Thyroid gland (tissue), 4 donors: Measurements from ENCODE around the gene RRP1B. TPM values are rescaled to one million over a fixed set of nuclear protein-coding genes. Genes with fewer than 3 reads are reported as not detected.

Experiments
- DNase-seq, 2 donors: peaks; one replicate each; pipeline ENCODE4 v3.0.0-alpha.2; 2019
- H3K27ac ChIP-seq, 3 donors: fragments of 200-600 bp; sonication (generic); 1 replicate in 2 of 3; 2 replicates in 1 of 3; pipeline ENCODE4 v1.5.1; 2016 to 2019; ENCODE audit warnings: mild to moderate bottlenecking in 1 of 3, moderate library complexity in 1 of 3
- H3K27me3 ChIP-seq: fragments of 200-600 bp; sonication (generic); one replicate; pipeline ENCODE4 v1.5.1; 2019
- H3K36me3 ChIP-seq, 2 donors: fragments of 200-600 bp; sonication (generic); one replicate each; pipeline ENCODE4 v1.5.1; 2016 to 2019
- H3K4me1 ChIP-seq, 2 donors: fragments of 200-600 bp; sonication (generic); one replicate each; pipeline ENCODE4 v1.5.1; 2017 to 2019
- H3K4me3 ChIP-seq, 3 donors: fragments of 200-600 bp; sonication (generic); replicated peaks in 1 of 3; 1 replicate in 2 of 3; 2 replicates in 1 of 3; pipeline ENCODE4 v1.5.1; 2016; ENCODE audit warnings: mild to moderate bottlenecking in 1 of 3
- H3K9me3 ChIP-seq: fragments of 200-600 bp; sonication (generic); one replicate; pipeline ENCODE4 v1.5.1; 2017
- POLR2A ChIP-seq, 2 donors: fragments of 450-650 bp; IDR thresholded peaks; one replicate each; pipeline ENCODE4 v1.6.1; 2017; ENCODE audit warnings: antibody characterized with exemption in 2 of 2, mild to moderate bottlenecking in 2 of 2, moderate library complexity in 1 of 2
- WGBS, 2 donors: methylation state at CpG; one replicate each; pipeline ENCODE4 v1.1.5; 2017; 5-methylcytosine and 5-hydroxymethylcytosine counted together
- intact Hi-C: fragments of 100-400 bp; cut with DNase I; formaldehyde crosslinking; loops from one replicate; pipeline ENCODE4 v1.15.1; 2023
- total RNA-seq, 4 donors: library from RNA; depleted of rRNA; stranded (reverse); fragments of >200 nt; gene quantifications; one replicate each; pipeline ENCODE4 v1.2.3, GENCODE V29; 2016
- TF ChIP-seq, protein P1 (sequence below), 6 experiments: fragments of 200-600 bp in 3 of 6; fragments of 450-650 bp in 3 of 6; sonication (generic) in 3 of 6; IDR thresholded peaks; one replicate each; pipeline ENCODE4 v1.5.1; 2016 to 2019; ENCODE audit warnings: antibody characterized with exemption in 6 of 6, mild to moderate bottlenecking in 2 of 6, inconsistent platforms in 1 of 6, moderate library complexity in 1 of 6

Gene RRP1B
- total RNA-seq, 4 donors from 2014 or later = 19.7 to 22.8 (median 20.5) TPM

DNA sequence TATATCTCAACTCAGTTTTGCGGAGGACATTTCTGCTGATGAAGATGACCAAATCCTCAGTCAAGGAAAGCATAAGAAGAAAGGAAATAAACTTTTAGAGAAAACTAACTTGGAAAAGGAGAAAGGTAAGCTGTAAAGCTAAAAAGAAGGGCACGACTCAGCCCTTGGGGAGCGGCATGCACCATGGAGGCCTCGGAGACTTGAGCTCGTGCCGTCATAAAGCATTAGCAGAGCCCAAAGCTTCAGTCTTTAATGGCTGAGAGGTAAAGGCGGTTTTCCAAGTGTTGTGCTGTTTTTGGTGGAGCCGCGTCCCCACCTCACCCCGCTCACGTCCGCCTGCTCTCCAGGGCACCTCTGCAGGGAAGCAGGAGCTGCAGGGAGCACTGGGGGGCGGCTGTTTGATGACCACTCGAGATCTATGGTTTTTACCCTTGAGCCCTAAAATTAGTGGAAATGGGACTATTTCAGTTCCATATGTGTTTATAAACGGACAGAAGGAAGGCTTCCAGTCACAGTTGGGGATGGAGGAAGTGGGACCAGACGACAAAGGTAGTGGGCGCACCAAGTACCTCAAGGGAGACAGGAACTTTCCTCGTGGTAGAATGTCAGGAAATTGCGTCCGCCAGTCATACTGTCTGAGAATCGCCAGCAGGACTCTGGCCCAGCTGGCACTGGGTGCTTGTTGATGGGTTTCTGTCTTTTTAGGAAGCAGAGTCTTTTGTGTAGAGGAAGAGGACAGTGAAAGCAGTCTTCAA is 27.6 kb downstream of the RRP1B start:
- Histone ChIP-seq H3K27ac (no peak overlapping the region), H3K9me3 (no peaks in the 10 kb centered on the region), H3K27me3 (no peaks in the 10 kb centered on the region), H3K36me3 (peaks cover 55 to 82% of the 10 kb centered on the region in 2 donors), H3K4me3 (no peak overlapping the region), H3K4me1 (no peaks in the 10 kb centered on the region)
- 92% methylated on average over 20 to 21 of the region's 21 CpGs for WGBS, 2 donors
- no peak for DNase-seq
- intact Hi-C loops = no loop called here
- TF ChIP-seq, protein P1, sequence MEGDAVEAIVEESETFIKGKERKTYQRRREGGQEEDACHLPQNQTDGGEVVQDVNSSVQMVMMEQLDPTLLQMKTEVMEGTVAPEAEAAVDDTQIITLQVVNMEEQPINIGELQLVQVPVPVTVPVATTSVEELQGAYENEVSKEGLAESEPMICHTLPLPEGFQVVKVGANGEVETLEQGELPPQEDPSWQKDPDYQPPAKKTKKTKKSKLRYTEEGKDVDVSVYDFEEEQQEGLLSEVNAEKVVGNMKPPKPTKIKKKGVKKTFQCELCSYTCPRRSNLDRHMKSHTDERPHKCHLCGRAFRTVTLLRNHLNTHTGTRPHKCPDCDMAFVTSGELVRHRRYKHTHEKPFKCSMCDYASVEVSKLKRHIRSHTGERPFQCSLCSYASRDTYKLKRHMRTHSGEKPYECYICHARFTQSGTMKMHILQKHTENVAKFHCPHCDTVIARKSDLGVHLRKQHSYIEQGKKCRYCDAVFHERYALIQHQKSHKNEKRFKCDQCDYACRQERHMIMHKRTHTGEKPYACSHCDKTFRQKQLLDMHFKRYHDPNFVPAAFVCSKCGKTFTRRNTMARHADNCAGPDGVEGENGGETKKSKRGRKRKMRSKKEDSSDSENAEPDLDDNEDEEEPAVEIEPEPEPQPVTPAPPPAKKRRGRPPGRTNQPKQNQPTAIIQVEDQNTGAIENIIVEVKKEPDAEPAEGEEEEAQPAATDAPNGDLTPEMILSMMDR (IDR thresholded peaks at IDR 0.05) = no peak
- no peak for TF ChIP-seq POLR2A (IDR thresholded peaks at IDR 0.05)

DNA sequence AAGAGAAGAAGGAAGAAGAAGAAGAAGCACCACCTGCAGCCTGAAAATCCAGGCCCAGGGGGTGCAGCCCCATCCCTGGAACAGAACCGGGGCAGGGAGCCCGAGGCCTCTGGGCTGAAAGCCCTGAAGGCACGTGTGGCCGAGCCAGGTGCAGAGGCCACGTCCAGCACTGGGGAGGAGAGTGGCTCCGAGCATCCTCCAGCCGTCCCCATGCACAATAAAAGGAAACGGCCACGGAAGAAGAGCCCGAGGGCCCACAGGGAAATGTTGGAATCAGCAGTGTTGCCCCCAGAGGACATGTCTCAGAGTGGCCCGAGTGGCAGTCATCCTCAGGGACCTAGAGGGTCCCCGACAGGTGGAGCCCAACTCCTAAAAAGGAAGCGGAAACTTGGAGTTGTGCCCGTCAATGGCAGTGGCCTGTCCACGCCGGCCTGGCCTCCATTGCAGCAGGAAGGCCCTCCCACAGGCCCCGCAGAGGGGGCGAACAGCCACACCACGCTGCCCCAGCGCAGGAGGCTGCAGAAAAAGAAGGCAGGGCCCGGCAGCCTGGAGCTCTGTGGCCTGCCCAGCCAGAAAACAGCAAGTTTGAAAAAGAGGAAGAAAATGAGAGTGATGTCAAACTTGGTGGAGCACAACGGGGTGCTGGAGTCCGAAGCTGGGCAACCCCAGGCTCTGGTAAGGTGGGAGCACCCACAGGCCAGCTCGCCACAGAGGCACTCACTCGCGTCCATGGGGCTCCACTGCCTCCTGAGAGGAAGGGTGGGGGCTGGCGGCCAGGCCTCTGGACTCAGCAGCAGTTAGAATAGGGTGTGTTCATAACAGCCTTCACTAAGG is 28.4 kb downstream of the RRP1B start:
- intact Hi-C loops = no loop called here
- H3K4me3 ChIP-seq = no peak overlapping the region
- WGBS, 2 donors = 81 to 87% methylated on average over 20 to 27 of the region's 27 CpGs

GRCh38 chr21:43688906-43689305 is 29.5 kb downstream of the RRP1B start:
- Histone ChIP-seq H3K27me3 (no peaks in the 10 kb centered on the region), H3K4me3 (no peak overlapping the region), H3K4me1 (no peaks in the 10 kb centered on the region), H3K27ac (no peak overlapping the region), H3K9me3 (no peaks in the 10 kb centered on the region), H3K36me3 (peaks cover 53 to 84% of the 10 kb centered on the region in 2 donors)
- TF ChIP-seq, protein P1 (IDR thresholded peaks at IDR 0.05) = no peak
- TF ChIP-seq POLR2A (IDR thresholded peaks at IDR 0.05) = no peak
- WGBS, 2 donors = 93 to 99% methylated on average over 10 to 12 of the region's 12 CpGs
- DNase-seq = no peak
- intact Hi-C loops = no loop called here

More for the DNA sequence above, 28.4 kb downstream of the RRP1B start:
- TF ChIP-seq POLR2A (IDR thresholded peaks at IDR 0.05) = no peak
- TF ChIP-seq, protein P1 (IDR thresholded peaks at IDR 0.05) = no peak
- no peak overlapping the region for H3K27ac ChIP-seq
- peaks cover 55 to 85% of the 10 kb centered on the region in 2 donors for H3K36me3 ChIP-seq
- H3K27me3 ChIP-seq = no peaks in the 10 kb centered on the region
- no peak for DNase-seq
- H3K4me1 ChIP-seq = no peaks in the 10 kb centered on the region
- no peaks in the 10 kb centered on the region for H3K9me3 ChIP-seq

- no peak for TF ChIP-seq POLR2A (IDR thresholded peaks at IDR 0.05)
- TF ChIP-seq, protein P1 (IDR thresholded peaks at IDR 0.05) = no peak
- Histone ChIP-seq H3K36me3 (peaks cover 53 to 82% of the 10 kb centered on the region in 2 donors), H3K4me1 (no peaks in the 10 kb centered on the region), H3K27me3 (no peaks in the 10 kb centered on the region), H3K4me3 (no peak overlapping the region), H3K27ac (no peak overlapping the region), H3K9me3 (no peaks in the 10 kb centered on the region)
- DNase-seq = no peak
- intact Hi-C loops = no loop called here
- WGBS, 2 donors = 93 to 94% methylated on average over 20 to 29 of the region's 32 CpGs
Observed at GRCh38 chr21:43689556-43690337, 30.4 kb downstream of the RRP1B start.
